ENCODE data around the gene CPN2. TPM values are rescaled to one million over a fixed set of nuclear protein-coding genes. Genes with fewer than 3 reads are reported as not detected.

The CPN2 gene
- total and polyA plus RNA-seq, 2 of the 13 experiments (the other 11 are each of a cell fraction or from before 2014, with no cell fraction given) = 26.7 to 27.7 TPM

DNA sequence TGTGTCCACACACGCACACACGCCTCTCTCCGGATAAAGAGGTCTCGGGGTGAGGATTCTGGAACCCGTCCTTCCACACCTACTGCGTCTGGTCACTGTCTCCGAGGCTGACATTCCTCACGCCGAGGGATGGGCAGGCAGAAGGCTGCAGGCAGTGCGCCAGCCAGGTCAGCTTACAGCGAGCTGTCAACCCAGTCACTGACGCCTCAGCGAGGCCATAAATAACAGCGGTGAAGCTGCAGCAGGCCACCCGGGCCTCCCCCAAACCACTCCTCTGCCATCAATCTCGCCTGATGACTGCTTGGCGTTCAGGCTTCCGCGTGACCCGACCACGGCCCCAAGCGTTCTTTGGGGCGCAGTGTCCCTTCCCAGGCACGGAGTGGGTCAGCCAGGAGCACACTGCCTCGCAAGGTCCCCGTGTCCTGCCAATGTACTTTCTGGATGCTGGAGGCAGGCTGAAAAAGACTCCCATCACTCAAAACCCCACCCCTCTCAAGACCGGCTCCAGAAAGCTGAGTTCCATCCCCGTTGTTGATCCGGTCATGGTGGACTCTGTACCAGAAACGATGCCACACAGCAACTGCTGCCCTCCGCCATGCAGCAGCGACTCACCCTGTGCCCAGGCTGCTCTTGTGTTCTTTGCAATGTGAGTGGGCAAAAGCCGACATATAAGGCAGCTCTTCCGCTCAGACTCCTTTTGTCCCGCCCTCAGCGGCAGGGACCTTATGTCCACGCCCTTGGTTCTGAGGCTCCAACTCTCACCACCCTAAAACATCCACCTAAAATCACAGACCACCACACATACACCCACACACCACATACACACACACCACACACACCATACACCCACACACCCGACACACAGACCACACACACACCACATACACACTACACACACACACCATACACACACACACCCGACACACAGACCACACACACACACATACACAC is 27.1 kb downstream of the CPN2 start (continued):
- TF ChIP-seq IKZF4 (CRISPR knock-in tag; IDR thresholded peaks at IDR 0.05; ENCODE audit: borderline replicate concordance, low read depth, not compliant biosample characterization) (no peak), CREM (IDR thresholded peaks at IDR 0.05) (no peak), CREM (CRISPR knock-in tag; IDR thresholded peaks at IDR 0.05) (no peak), BCL6 (CRISPR knock-in tag; IDR thresholded peaks at IDR 0.05) (no peak; the same call in 1 of the 2 replicates)

DNA sequence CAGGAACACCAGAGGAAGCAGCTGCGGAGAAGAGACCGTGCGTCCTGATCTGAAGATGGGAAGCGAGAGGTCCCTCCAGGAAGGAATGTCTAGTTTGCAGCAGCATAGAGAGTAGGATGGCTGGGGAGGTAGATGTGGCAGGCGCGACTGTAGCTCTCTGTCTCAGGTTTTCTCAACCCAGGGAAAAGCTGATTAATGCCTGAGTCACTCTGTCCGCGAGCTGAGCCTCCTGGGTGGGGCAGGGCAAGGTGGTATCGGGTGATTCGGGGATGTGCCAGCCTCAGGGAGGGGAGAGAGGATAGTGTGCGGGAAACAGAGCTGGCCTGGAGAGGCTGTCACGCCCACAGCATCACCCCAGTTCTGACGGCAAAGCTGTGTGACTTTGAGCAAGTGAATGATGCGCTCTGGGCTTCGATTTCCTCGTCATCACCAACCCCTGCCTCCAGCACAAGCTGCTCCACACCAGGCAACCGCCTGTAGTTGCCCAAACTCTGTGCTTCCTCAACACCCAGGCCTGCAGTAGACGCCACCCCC is 28.4 kb downstream of the CPN2 start:
- H3K27ac ChIP-seq (ENCODE audit: extremely low read length, insufficient read depth, low read length) = no peak overlapping the region
- TF ChIP-seq ZNF34 (CRISPR knock-in tag; IDR thresholded peaks at IDR 0.05; ENCODE audit: borderline replicate concordance) (no peak), TRIM24 (CRISPR knock-in tag; IDR thresholded peaks at IDR 0.05) (no peak), FOXP1 (IDR thresholded peaks at IDR 0.05) (no peak), FOXP1 (CRISPR knock-in tag; IDR thresholded peaks at IDR 0.05) (no peak), ZNF564 (CRISPR knock-in tag; IDR thresholded peaks at IDR 0.05) (no peak)
- TF ChIP-seq, protein P1, sequence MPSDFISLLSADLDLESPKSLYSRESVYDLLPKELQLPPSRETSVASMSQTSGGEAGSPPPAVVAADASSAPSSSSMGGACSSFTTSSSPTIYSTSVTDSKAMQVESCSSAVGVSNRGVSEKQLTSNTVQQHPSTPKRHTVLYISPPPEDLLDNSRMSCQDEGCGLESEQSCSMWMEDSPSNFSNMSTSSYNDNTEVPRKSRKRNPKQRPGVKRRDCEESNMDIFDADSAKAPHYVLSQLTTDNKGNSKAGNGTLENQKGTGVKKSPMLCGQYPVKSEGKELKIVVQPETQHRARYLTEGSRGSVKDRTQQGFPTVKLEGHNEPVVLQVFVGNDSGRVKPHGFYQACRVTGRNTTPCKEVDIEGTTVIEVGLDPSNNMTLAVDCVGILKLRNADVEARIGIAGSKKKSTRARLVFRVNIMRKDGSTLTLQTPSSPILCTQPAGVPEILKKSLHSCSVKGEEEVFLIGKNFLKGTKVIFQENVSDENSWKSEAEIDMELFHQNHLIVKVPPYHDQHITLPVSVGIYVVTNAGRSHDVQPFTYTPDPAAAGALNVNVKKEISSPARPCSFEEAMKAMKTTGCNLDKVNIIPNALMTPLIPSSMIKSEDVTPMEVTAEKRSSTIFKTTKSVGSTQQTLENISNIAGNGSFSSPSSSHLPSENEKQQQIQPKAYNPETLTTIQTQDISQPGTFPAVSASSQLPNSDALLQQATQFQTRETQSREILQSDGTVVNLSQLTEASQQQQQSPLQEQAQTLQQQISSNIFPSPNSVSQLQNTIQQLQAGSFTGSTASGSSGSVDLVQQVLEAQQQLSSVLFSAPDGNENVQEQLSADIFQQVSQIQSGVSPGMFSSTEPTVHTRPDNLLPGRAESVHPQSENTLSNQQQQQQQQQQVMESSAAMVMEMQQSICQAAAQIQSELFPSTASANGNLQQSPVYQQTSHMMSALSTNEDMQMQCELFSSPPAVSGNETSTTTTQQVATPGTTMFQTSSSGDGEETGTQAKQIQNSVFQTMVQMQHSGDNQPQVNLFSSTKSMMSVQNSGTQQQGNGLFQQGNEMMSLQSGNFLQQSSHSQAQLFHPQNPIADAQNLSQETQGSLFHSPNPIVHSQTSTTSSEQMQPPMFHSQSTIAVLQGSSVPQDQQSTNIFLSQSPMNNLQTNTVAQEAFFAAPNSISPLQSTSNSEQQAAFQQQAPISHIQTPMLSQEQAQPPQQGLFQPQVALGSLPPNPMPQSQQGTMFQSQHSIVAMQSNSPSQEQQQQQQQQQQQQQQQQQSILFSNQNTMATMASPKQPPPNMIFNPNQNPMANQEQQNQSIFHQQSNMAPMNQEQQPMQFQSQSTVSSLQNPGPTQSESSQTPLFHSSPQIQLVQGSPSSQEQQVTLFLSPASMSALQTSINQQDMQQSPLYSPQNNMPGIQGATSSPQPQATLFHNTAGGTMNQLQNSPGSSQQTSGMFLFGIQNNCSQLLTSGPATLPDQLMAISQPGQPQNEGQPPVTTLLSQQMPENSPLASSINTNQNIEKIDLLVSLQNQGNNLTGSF (CRISPR knock-in tag; IDR thresholded peaks at IDR 0.05) = no peak
- TF ChIP-seq, protein P2, sequence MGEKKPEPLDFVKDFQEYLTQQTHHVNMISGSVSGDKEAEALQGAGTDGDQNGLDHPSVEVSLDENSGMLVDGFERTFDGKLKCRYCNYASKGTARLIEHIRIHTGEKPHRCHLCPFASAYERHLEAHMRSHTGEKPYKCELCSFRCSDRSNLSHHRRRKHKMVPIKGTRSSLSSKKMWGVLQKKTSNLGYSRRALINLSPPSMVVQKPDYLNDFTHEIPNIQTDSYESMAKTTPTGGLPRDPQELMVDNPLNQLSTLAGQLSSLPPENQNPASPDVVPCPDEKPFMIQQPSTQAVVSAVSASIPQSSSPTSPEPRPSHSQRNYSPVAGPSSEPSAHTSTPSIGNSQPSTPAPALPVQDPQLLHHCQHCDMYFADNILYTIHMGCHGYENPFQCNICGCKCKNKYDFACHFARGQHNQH (CRISPR knock-in tag; IDR thresholded peaks at IDR 0.05) = no peak
- TF ChIP-seq, protein P3, sequence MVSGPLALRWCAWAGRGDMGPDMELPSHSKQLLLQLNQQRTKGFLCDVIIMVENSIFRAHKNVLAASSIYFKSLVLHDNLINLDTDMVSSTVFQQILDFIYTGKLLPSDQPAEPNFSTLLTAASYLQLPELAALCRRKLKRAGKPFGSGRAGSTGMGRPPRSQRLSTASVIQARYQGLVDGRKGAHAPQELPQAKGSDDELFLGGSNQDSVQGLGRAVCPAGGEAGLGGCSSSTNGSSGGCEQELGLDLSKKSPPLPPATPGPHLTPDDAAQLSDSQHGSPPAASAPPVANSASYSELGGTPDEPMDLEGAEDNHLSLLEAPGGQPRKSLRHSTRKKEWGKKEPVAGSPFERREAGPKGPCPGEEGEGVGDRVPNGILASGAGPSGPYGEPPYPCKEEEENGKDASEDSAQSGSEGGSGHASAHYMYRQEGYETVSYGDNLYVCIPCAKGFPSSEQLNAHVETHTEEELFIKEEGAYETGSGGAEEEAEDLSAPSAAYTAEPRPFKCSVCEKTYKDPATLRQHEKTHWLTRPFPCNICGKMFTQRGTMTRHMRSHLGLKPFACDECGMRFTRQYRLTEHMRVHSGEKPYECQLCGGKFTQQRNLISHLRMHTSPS (CRISPR knock-in tag; IDR thresholded peaks at IDR 0.05; ENCODE audit: low read depth) = peak; percentile 45; the same call in 1 of the 2 replicates

More for the DNA sequence above, 28.4 kb downstream of the CPN2 start:
- WGBS (ENCODE audit: low lambda C conversion rate) = 74% methylated on average over 16 of the region's 18 CpGs
- H3K4me2 ChIP-seq (ENCODE audit: low read depth, low read length) = peak overlapping the region; percentile 8; the same call in 1 of the 2 replicates
- in situ Hi-C loops (cut with HindIII; ENCODE audit: extremely low pct_ligation_motif_present, low pct_unique_long_range_greater_than_20kb) (loop anchor here (25.0 kb wide), 1 partner anchor 660 kb away; no protein-coding TSS in a partner anchor), intact Hi-C loops (cut with micrococcal nuclease; ENCODE audit: unreplicated experiment) (no loop called here)
- no TSS peak for BruUV-seq (replicated peaks)
- ChIA-PET CTCF (ENCODE audit: low intra/inter-chr PET ratio, low total read pairs) (no interaction called here), POLR2A (interaction anchor here (0.6 to 1.4 kb wide), 3 partner anchors 10 to 187 kb away, joined by 3 read pairs; partner anchors contain the start of gene HES1)
- peaks cover 10% of the 10 kb centered on the region; the same call in 1 of the 2 replicates for H3K9me3 ChIP-seq (ENCODE audit: low read length)
- no peaks in the 10 kb centered on the region for H3K36me3 ChIP-seq (replicated peaks in 1 of 2; ENCODE audit: control insufficient read depth in 1 of 2, insufficient read depth in 2 of 2, low read length in 2 of 2)
- no peak overlapping the region; a peak in 1 of 6 replicates for H3K4me3 ChIP-seq (replicated peaks in 1 of 3; ENCODE audit: insufficient read depth in 1 of 3, low read depth in 2 of 3, low read length in 3 of 3)
- H3K27me3 ChIP-seq (ENCODE audit: control insufficient read depth in 1 of 2, insufficient read depth in 2 of 2, low read length in 2 of 2) = no peaks in the 10 kb centered on the region
- no peak for ATAC-seq
- DNase-seq (ENCODE audit: low spot score) = peak; percentile 50
- no peaks in the 10 kb centered on the region for H3K79me2 ChIP-seq (ENCODE audit: insufficient read depth, low read length)
- no peak for FAIRE-seq
- no peak overlapping the region for H2AFZ ChIP-seq (ENCODE audit: low read length)
- no peak overlapping the region for H3K9ac ChIP-seq (ENCODE audit: insufficient read depth, low read depth, low read length)
- peaks cover 87% of the 10 kb centered on the region for H3K4me1 ChIP-seq (ENCODE audit: insufficient read depth, low read length)
- no peaks in the 10 kb centered on the region for H4K20me1 ChIP-seq (ENCODE audit: insufficient read depth, low read length)
